SU-DHL-6 (cell line): ENCODE results near the gene ADAMTS14.

Source experiments
- H2AFZ ChIP-seq: fragments of 200-600 bp; sonication (generic); 2 replicates; pipeline ENCODE4 v1.6.1; 2014; ENCODE audit warnings: low read depth, mild to moderate bottlenecking, moderate library complexity, mixed read lengths, antibody characterized with exemption, low read length; ENCODE audit not compliant: severe bottlenecking
- H3F3A ChIP-seq: fragments of 200-600 bp; shearing (Covaris generic); 2 replicates; pipeline ENCODE4 v1.6.0; 2016; ENCODE audit warnings: antibody characterized with exemption, mild to moderate bottlenecking; ENCODE audit not compliant: insufficient read depth
- H3K27ac ChIP-seq: fragments of 200-600 bp; sonication (generic); 2 replicates; pipeline ENCODE4 v1.5.1; 2016; ENCODE audit warnings: low read depth, mild to moderate bottlenecking, low read length, moderate library complexity, mixed read lengths
- H3K27me3 ChIP-seq: fragments of 200-600 bp; sonication (generic), shearing (Covaris generic); 2 replicates; pipeline ENCODE4 v1.6.0; 2014; ENCODE audit warnings: mild to moderate bottlenecking, low read length
- H3K36me3 ChIP-seq: fragments of 200-600 bp; sonication (generic); 2 replicates; pipeline ENCODE4 v1.6.1; 2014; ENCODE audit warnings: mild to moderate bottlenecking, low read length, mixed read lengths
- H3K4me2 ChIP-seq: fragments of 300-600, 200-600 bp; shearing (Covaris generic), sonication (generic); 2 replicates; pipeline ENCODE4 v1.6.0; 2014; ENCODE audit warnings: low read length, low read depth, mild to moderate bottlenecking; ENCODE audit not compliant: poor library complexity, severe bottlenecking
- H3K4me3 ChIP-seq: fragments of 200-600 bp; sonication (generic); 2 replicates; pipeline ENCODE4 v1.5.1; 2014; ENCODE audit warnings: antibody characterized with exemption, low read length, mild to moderate bottlenecking, mixed read lengths; ENCODE audit not compliant: insufficient read depth, poor library complexity, severe bottlenecking
- H3K79me2 ChIP-seq: fragments of 200-600 bp; sonication (generic); 2 replicates; pipeline ENCODE4 v1.6.1; 2014; ENCODE audit warnings: mild to moderate bottlenecking, low read length, moderate library complexity; ENCODE audit not compliant: insufficient read depth
- H3K9ac ChIP-seq: fragments of 200-600 bp; sonication (generic); 2 replicates; pipeline ENCODE4 v1.7.0; 2014; ENCODE audit warnings: mild to moderate bottlenecking, low read length
- H3K9me2 ChIP-seq: fragments of 200-600 bp; sonication (generic); replicated peaks from 2 replicates; pipeline ENCODE4 v1.6.1; 2014; ENCODE audit warnings: low read length; ENCODE audit not compliant: insufficient read depth
- H3K9me3 ChIP-seq: fragments of 200-600 bp; sonication (generic); 2 replicates; pipeline ENCODE4 v1.6.1; 2014; ENCODE audit warnings: low read length, mixed read lengths; ENCODE audit not compliant: insufficient read depth
- H4K20me1 ChIP-seq: fragments of 200-600 bp; sonication (generic); 2 replicates; pipeline ENCODE4 v1.6.1; 2014; ENCODE audit warnings: low read depth, mild to moderate bottlenecking, antibody characterized with exemption, low read length, moderate library complexity, mixed read lengths
- EZH2phosphoT487 ChIP-seq: fragments of 200-600 bp; sonication (generic), shearing (Covaris generic); conservative IDR thresholded peaks from 2 replicates; pipeline ENCODE4 v1.6.1; 2018; ENCODE audit warnings: mild to moderate bottlenecking, antibody characterized with exemption, low read length, moderate library complexity, mixed read lengths
- TF ChIP-seq, protein P1 (sequence below): fragments of 200-600 bp; sonication (generic); IDR thresholded peaks from one replicate; pipeline ENCODE4 v1.5.1; 2017; ENCODE audit warnings: antibody characterized with exemption, mild to moderate bottlenecking, low read length, moderate library complexity; ENCODE audit not compliant: insufficient read depth, poor library complexity, severe bottlenecking

The ADAMTS14 gene

DNA sequence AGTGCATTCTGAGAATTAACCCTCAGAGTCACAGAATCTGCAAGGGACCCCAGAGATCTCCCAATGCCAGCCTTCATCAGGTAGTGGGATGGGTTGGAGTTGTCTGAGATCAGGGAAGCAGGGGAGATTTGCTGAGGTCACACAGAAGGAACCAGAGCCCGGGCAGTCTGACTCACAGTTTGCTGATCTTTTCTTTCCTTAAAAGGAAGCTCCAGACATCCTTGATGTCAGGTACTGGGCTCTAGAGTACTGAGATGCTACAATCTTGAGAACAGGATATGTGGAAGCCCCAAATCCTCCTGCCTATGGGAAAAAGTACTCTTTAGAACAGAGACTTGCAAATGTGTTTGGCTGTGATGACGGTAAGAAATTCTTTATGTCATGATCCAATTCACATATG lies 112.2 kb downstream of the ADAMTS14 start:
- Histone ChIP-seq H3K4me3 (no peak overlapping the region), H2AFZ (no peak overlapping the region), H3K27ac (no peak overlapping the region), H4K20me1 (no peaks in the 10 kb centered on the region), H3K9me2 (no peaks in the 10 kb centered on the region), H3K27me3 (no peaks in the 10 kb centered on the region), H3K9ac (no peak overlapping the region), H3F3A (no peaks in the 10 kb centered on the region), H3K4me2 (no peak overlapping the region), H3K79me2 (no peaks in the 10 kb centered on the region), H3K36me3 (no peaks in the 10 kb centered on the region), H3K9me3 (no peaks in the 10 kb centered on the region)
- TF ChIP-seq, protein P1, sequence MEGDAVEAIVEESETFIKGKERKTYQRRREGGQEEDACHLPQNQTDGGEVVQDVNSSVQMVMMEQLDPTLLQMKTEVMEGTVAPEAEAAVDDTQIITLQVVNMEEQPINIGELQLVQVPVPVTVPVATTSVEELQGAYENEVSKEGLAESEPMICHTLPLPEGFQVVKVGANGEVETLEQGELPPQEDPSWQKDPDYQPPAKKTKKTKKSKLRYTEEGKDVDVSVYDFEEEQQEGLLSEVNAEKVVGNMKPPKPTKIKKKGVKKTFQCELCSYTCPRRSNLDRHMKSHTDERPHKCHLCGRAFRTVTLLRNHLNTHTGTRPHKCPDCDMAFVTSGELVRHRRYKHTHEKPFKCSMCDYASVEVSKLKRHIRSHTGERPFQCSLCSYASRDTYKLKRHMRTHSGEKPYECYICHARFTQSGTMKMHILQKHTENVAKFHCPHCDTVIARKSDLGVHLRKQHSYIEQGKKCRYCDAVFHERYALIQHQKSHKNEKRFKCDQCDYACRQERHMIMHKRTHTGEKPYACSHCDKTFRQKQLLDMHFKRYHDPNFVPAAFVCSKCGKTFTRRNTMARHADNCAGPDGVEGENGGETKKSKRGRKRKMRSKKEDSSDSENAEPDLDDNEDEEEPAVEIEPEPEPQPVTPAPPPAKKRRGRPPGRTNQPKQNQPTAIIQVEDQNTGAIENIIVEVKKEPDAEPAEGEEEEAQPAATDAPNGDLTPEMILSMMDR, result no peak
- no peak for TF ChIP-seq EZH2phosphoT487

DNA sequence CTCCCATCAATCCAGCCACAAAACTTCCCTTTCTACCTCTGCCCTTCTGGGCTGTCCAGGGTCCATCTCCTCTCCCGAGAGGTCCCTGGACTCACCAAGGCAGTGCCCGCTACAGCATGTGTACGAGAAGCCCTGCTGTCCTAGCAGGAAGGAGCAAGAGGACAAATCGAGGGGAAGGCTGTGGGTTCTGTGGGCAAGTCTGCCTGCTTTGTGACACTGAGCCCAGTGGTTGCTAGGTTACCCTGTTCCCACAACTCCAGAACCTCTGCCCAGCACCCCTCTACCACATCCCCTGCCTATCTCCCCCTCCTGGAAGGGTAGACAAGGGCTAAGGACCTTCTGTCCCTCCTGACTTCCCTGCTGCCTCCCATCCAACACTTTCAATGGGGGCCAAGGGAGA lies 112.9 kb downstream of the ADAMTS14 start, which contains the start of gene TBATA:
TBATA (minus strand) TSS at position 188 of the 400 bp plus-strand sequence. CDS start 1,998 bp downstream, outside the sequence.
- Histone ChIP-seq H3K27ac (no peak within 1 kb of the TSS), H3K27me3 (no peaks in the 10 kb centered on the region)

DNA sequence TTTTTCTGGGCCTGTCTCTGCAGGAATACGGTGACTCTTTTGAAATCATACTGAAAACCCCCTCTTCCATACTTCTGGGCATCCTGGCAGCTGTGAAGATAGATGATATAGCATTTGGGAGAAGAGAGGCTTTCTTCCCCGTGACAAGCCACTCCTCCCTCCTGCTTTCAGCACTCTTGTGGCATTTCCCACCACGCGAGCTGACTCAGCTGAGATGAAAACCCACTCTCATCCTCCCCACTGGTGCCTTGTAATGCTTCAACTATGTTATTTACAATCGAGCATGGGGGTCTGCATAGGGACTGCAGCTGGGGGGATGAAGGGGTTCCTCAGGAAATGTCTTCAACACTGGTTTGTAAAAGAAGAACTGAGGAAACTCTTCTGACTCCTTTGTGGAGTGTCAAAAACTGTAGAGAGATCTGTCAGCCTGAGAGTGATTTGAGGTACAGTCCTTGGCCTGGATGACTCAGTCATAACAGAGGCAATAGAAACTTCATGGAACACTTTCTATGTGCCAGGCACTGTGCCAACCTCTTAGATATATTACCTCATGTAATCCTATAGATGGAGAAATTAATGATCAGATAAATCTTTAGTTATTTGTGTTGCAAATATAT lies 114.6 kb downstream of the ADAMTS14 start:
- H3K9me3 ChIP-seq, result no peaks in the 10 kb centered on the region
- H3K9me2 ChIP-seq, result no peaks in the 10 kb centered on the region
- no peak overlapping the region for H3K27ac ChIP-seq
- no peaks in the 10 kb centered on the region for H3F3A ChIP-seq
- H3K27me3 ChIP-seq, result no peaks in the 10 kb centered on the region
- no peaks in the 10 kb centered on the region for H3K79me2 ChIP-seq
- no peak overlapping the region for H3K9ac ChIP-seq
- no peak overlapping the region for H3K4me3 ChIP-seq
- H2AFZ ChIP-seq, result no peak overlapping the region
- no peak for TF ChIP-seq EZH2phosphoT487
- TF ChIP-seq, protein P1, result no peak
- H3K4me2 ChIP-seq, result no peak overlapping the region
- H4K20me1 ChIP-seq, result no peaks in the 10 kb centered on the region
- no peaks in the 10 kb centered on the region for H3K36me3 ChIP-seq

More for the DNA sequence above, 112.9 kb downstream of the ADAMTS14 start, which contains the start of gene TBATA:
- Histone ChIP-seq H2AFZ (no peak within 1 kb of the TSS), H3K79me2 (no peaks in the 10 kb centered on the region), H3K9me3 (no peaks in the 10 kb centered on the region), H3K9ac (no peak within 1 kb of the TSS), H4K20me1 (no peaks in the 10 kb centered on the region), H3K9me2 (no peaks in the 10 kb centered on the region), H3K4me3 (no peak within 1 kb of the TSS), H3K4me2 (no peak within 1 kb of the TSS), H3K36me3 (no peaks in the 10 kb centered on the region), H3F3A (no peaks in the 10 kb centered on the region)
- TF ChIP-seq, protein P1, result no peak
- no peak for TF ChIP-seq EZH2phosphoT487
